Stimulated activated CD8-positive, alpha-beta memory T cell treated with anti-CD3 and anti-CD28 coated beads, Interleukin-15, amount 100 ng/mL, for 4 hours (primary cell): ENCODE results near the gene BORCS6.

Experiments used
- DNase-seq, 2 donors: peaks; one replicate each; pipeline ENCODE4 v3.0.0-alpha.2; 2020; ENCODE audit warnings: low read depth in 2 of 2

BORCS6 gene

GRCh38 chr17:8154608-8155155 is 35.3 kb downstream of the BORCS6 start:
- no peak for DNase-seq

GRCh38 chr17:8153957-8154607 is 35.9 kb downstream of the BORCS6 start:
- DNase-seq, result peak; percentile 64 to 77

DNA sequence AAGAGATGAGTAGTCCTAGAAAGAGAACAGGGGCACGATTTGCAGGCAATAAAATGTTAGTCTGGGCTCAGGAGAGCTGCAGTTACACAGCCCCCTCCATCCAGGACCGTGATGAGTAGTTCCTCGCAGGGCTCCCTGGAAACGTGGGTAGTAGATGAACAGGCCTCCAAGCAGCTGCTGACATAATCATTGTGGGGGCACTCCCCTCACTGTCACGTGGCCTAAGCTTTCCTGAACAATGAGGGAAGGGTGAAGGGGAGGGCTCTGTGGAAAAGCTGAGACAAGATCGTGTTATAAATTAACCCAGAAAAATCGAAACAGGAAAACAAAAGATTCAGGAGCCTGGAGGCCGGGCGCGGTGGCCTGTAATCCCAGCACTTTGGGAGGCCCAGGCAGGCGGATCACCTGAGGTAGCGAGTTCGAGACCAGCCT is 36.4 kb downstream of the BORCS6 start:
- DNase-seq, result peak in 1 of 2 donors; percentile 57

GRCh38 chr17:8153031-8153451 is 36.9 kb downstream of the BORCS6 start:
- DNase-seq, result no peak

DNA sequence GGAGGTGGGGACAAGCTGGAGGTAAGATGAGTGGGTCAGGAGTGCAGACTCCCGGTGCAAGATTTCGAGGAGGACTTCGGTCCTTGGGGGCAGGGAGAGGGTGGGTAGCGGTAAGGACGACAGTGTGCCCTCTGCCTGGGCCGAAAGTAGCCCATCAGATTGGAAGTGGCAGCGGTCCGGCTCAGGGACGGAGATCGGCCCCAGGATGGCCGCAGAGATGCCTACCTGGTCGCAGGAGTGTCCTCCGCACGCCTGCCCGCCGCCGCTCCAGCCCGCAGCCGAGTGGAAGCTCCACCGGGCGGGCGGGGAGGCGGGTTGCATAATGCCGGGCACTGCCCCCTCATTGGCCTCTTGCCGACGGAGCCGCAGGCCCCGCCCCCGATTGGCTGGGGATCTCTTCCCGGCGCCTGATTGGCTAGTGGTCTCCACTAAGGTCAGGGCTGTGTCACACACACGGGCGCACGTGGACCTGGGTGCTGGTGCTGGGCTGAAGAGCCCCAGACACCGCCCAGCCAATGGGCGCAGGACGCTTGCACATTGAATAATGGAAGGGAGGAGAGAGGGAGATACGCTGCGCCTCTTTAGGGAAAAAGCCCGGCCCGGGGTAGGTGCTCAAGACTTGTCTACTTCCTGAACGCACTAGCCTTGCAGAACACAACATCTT is 37.7 kb downstream of the BORCS6 start, which contains the start of gene PER1:
Gene PER1, minus strand, starts transcription at position 293 of the 664 bp plus-strand sequence. CDS start 1,698 bp downstream, outside the sequence.
- DNase-seq, result peak; percentile 71 to 72

GRCh38 chr17:8151641-8152111 is 38.3 kb downstream of the BORCS6 start:
- no peak for DNase-seq

DNA sequence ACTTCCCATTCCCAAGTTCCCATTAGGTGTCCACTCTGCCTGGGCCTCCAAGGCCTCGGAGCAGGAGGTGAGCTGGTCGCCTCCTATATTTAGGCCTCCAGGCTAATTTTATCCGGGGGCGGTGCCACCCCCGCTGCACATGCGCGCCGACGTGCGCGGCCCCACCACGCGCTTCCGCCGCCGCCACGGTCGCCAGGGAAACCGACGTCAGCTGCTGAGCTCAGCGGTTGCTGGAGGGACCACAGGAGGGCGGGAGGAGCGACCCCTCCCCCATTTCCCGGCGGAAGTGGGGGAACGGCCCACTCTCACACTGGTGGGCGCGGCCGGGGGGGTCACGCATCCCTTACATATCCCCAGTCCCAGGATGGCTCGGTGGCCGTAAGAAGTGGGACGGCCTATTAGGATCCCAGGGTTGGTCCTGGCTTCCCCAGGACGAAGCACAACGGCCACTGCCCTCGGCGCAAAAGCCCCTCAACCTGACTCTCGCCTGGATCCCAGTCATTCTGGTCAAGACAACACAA is 38.8 kb downstream of the BORCS6 start:
- peak; percentile 83 to 86 for DNase-seq

- no peak for DNase-seq
Measured at GRCh38 chr17:8150194-8151119, 39.5 kb downstream of the BORCS6 start.

- no peak for DNase-seq
Measured at GRCh38 chr17:8149419-8150193, 40.4 kb downstream of the BORCS6 start.

GRCh38 chr17:8148560-8148959 is 41.4 kb downstream of the BORCS6 start:
- DNase-seq, result no peak

DNA sequence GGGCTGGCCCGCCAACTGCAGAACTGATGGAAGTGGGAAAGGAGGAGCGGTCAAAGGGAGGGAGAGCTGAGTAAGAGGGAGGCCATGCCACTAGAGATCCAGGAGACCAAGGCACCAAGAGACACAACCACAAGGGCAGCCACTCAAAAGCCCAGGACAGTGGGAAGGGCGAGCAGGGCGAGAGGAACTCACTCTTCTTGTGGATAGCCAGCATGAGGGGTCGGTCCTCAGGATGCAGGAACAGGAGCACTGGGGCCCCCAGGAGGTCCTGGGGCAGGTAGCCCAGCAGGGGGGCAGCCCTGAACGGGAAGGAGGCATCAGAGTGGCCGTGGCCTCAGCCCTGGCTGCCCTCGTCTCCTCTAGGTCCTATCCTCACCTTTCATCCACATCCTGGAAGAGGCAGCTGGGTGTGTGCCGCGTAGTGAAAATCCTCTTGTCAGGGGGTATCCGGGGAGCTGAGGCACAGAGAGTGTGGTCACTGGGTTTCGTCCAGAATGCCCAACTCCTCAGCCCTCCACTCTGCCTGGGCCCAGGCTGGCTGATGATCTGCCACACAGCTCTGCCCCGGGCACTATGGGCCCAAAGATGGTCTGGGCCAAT is 42.1 kb downstream of the BORCS6 start:
- no peak for DNase-seq

DNA sequence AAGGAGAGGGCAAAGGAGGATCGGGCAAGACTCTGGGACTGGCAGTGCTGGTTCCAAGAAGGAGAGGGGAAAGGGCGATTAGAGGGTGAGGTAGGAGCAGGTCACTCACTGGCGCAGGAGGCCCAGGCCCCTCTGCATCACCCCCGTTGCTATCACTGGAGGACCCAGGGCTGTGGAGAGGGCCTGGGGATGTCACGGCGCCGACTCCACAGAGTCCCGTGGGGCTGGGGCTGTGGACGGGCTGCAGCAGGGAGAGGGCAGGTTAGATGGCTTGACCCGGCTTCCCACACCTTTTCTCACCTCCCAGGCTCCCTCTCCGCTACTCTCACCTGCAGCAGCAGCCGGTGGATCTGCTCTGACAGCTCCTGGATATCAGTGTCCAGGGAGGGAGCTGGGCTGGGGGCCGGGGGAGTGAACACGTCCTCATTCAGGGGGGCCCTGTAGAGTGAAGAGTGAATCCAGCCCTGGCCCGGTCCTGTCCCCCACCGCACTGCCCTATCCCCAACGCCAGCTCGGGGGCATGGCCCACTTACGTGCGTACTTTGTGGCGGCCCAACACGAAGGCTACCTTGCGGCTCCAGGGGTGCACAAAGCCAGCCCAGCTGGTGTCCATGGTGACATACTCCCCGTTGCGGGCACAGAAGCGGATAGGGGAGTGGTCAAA is 42.7 kb downstream of the BORCS6 start:
- DNase-seq, result no peak

- no peak for DNase-seq
Measured at GRCh38 chr17:8146381-8147140, 43.4 kb downstream of the BORCS6 start.

- no peak for DNase-seq
Measured at GRCh38 chr17:8145811-8146210, 44.2 kb downstream of the BORCS6 start.

- no peak for DNase-seq
Measured at GRCh38 chr17:8144401-8145231, 45.4 kb downstream of the BORCS6 start.

GRCh38 chr17:8143581-8144400 is 46.2 kb downstream of the BORCS6 start:
- no peak for DNase-seq

- DNase-seq, result no peak
Measured at GRCh38 chr17:8142887-8143580, 46.9 kb downstream of the BORCS6 start.
